K562 (cell line): ENCODE results near the gene BMP6. TPM values are rescaled to one million over a fixed set of nuclear protein-coding genes. Genes with fewer than 3 reads are reported as not detected.
A peak's percentile ranks its signal among the peaks of the same experiment; 100 is the strongest.

Experiments used
- CXXC5 ChIP-seq: fragments of 250-450 bp; sonication (Bioruptor Pico); IDR thresholded peaks from 2 replicates; pipeline ENCODE4 v1.8.0; 2022; ENCODE audit warnings: inconsistent platforms, mild to moderate bottlenecking, moderate library complexity
- ETV5 ChIP-seq: sonication (generic); formaldehyde crosslinking; IDR thresholded peaks from 2 replicates; pipeline ENCODE4 v1.4.0; 2020; ENCODE audit warnings: low read depth, mild to moderate bottlenecking, missing genetic modification reagents
- MAX ChIP-seq: sonication (generic); formaldehyde crosslinking; IDR thresholded peaks from 2 replicates; pipeline ENCODE4 v1.9.0; 2022; ENCODE audit warnings: mild to moderate bottlenecking, missing genetic modification reagents
- MCM7 ChIP-seq, 2 experiments: fragments of 450-650 bp; IDR thresholded peaks; 2 replicates each; pipeline ENCODE4 v1.6.1; 2016 to 2018
- NR2C2 ChIP-seq, 2 experiments: fragments of 200-800 bp in 1 of 2; sonication (Bioruptor generic) in 1 of 2; sonication (generic) in 1 of 2; formaldehyde crosslinking in 1 of 2; IDR thresholded peaks; 2 replicates each; pipeline versions ENCODE4 v1.6.1 to v1.8.0; 2016 to 2022; ENCODE audit warnings: mild to moderate bottlenecking in 1 of 2, missing compliant biosample characterization in 1 of 2, missing genetic modification characterization in 1 of 2, missing genetic modification reagents in 1 of 2
- PBX2 ChIP-seq, 2 experiments: IDR thresholded peaks in 1 of 2; conservative IDR thresholded peaks in 1 of 2; 2 replicates each; pipeline ENCODE4 v1.6.1; 2016; ENCODE audit warnings: low read depth in 2 of 2, mild to moderate bottlenecking in 1 of 2, missing compliant biosample characterization in 1 of 2, missing genetic modification characterization in 1 of 2, moderate library complexity in 1 of 2
- PHB ChIP-seq: fragments of 250-450 bp; sonication (Bioruptor Pico); IDR thresholded peaks from 2 replicates; pipeline ENCODE4 v1.5.0; 2021
- PHB2 ChIP-seq: fragments of 450-650 bp; IDR thresholded peaks from 2 replicates; pipeline ENCODE4 v1.6.1; 2017; ENCODE audit warnings: low read depth
- PREB ChIP-seq: sonication (generic); formaldehyde crosslinking; IDR thresholded peaks from 2 replicates; pipeline ENCODE4 v1.8.1; 2023; ENCODE audit warnings: mild to moderate bottlenecking, missing genetic modification reagents
- SMC3 ChIP-seq: conservative IDR thresholded peaks from 2 replicates; pipeline ENCODE4 v1.6.1; 2011; ENCODE audit warnings: low read depth, low read length, improper control_type of control experiment; ENCODE audit not compliant: insufficient read depth
- XRCC5 ChIP-seq: fragments of 200-400 bp; formaldehyde crosslinking; IDR thresholded peaks from 2 replicates; pipeline ENCODE4 v1.6.1; 2017; ENCODE audit warnings: low read depth, mild to moderate bottlenecking, low read length
- YY1 ChIP-seq, 3 experiments: IDR thresholded peaks; 2 replicates each; pipeline ENCODE4 v1.6.1; 2011; ENCODE audit warnings: low read length in 2 of 3, mild to moderate bottlenecking in 2 of 3, moderate library complexity in 2 of 3, borderline replicate concordance in 1 of 3, control low read depth in 1 of 3, low read depth in 1 of 3; ENCODE audit not compliant: insufficient read depth in 3 of 3, insufficient replicate concordance in 2 of 3, control insufficient read depth in 1 of 3, insufficient read length in 1 of 3; ENCODE audit errors: extremely low read depth in 1 of 3
- ZFP36 ChIP-seq: fragments of 150-350 bp; IDR thresholded peaks from 2 replicates; pipeline ENCODE4 v1.6.1; 2018; ENCODE audit warnings: low read length, low read depth; ENCODE audit not compliant: partially characterized antibody
- ZNF318 ChIP-seq, 2 experiments: fragments of 450-650 bp; IDR thresholded peaks; 2 replicates each; pipeline ENCODE4 v1.6.1; 2016; ENCODE audit warnings: mild to moderate bottlenecking in 2 of 2, borderline replicate concordance in 1 of 2, low read depth in 1 of 2, moderate library complexity in 1 of 2
- polyA plus RNA-seq, 8 experiments: library from polyadenylated mRNA; depleted of rRNA in 4 of 8; stranded (reverse) in 5 of 8; unstranded in 3 of 8; fragments of >200 nt; fragmentation: Nextera tagmentation in 2 of 8; fragmentation: Illumina TruSeq in 1 of 8; extraction: Ambion mirVana in 2 of 8; extraction: Trizol in 1 of 8; gene quantifications; 2 replicates each; pipeline versions ENCODE4 v1.2.1 to v1.2.3, GENCODE V29; 2011 to 2014; ENCODE audit warnings: inconsistent platforms in 1 of 8, missing spikeins in 1 of 8
- total RNA-seq, 7 experiments: library from RNA; depleted of rRNA in 6 of 7; stranded (reverse); fragments of >200 nt in 6 of 7; fragmentation: Illumina TruSeq in 2 of 7; extraction: Trizol in 2 of 7; gene quantifications; 2 replicates each; pipeline versions ENCODE4 v1.2.1 to v1.2.3, GENCODE V29; 2011 to 2021; ENCODE audit warnings: low replicate concordance in 1 of 7

BMP6 gene
- total and polyA plus RNA-seq, 9 of the 15 experiments (the other 6 are each of a cell fraction or from before 2014, with no cell fraction given): 0.01 to 0.13 (median 0.06) TPM; not detected in 3

GRCh38 chr6:7813704-7814103 lies 87.8 kb downstream of the BMP6 start (continued):
- TF ChIP-seq ZNF318 (IDR thresholded peaks at IDR 0.05; ENCODE audit: borderline replicate concordance in 1 of 2, low read depth in 1 of 2) (no peak), PBX2 (CRISPR knock-in tag; IDR thresholded peaks at IDR 0.05; ENCODE audit: low read depth) (no peak), PBX2 (tag; conservative IDR thresholded peaks at IDR 0.05; ENCODE audit: low read depth) (peak; percentile 42; the same call in 1 of the 2 replicates), PHB (CRISPR knock-in tag) (no peak), CXXC5 (CRISPR knock-in tag) (no peak), MAX (CRISPR knock-in tag) (no peak), PREB (CRISPR knock-in tag) (no peak), YY1 (IDR thresholded peaks at IDR 0.05; ENCODE audit: borderline replicate concordance in 1 of 3, control insufficient read depth in 1 of 3, extremely low read depth in 1 of 3, insufficient read depth in 3 of 3, insufficient read length in 1 of 3, insufficient replicate concordance in 2 of 3, low read depth in 1 of 3, low read length in 2 of 3) (no peak), ETV5 (CRISPR knock-in tag) (no peak), NR2C2 (CRISPR knock-in tag; IDR thresholded peaks at IDR 0.05) (no peak), NR2C2 (tag; IDR thresholded peaks at IDR 0.05) (no peak), ZFP36 (no peak), XRCC5 (peak; percentile 69; the same call in 1 of the 2 replicates), MCM7 (IDR thresholded peaks at IDR 0.05) (no peak), PHB2 (no peak), SMC3 (peak; percentile 58)
